HFFc6 (cell line): ENCODE data around the gene VPS51. TPM values are rescaled to one million over a fixed set of nuclear protein-coding genes. Genes with fewer than 3 reads are reported as not detected.

Experiments used
- DNase-seq: peaks from one replicate; pipeline ENCODE4 v3.0.0-alpha.2; 2018
- H3K27ac Mint-ChIP-seq: 2 replicates; pipeline ENCODE4 v1.8.0; 2020; ENCODE audit warnings: mild to moderate bottlenecking, mixed read lengths
- H3K27me3 Mint-ChIP-seq: 2 replicates; pipeline ENCODE4 v1.8.0; 2021; ENCODE audit warnings: mild to moderate bottlenecking, moderate library complexity, mixed read lengths; ENCODE audit not compliant: insufficient read depth
- H3K36me3 Mint-ChIP-seq: 2 replicates; pipeline ENCODE4 v1.8.0; 2021; ENCODE audit warnings: low read depth, mixed read lengths
- H3K4me1 Mint-ChIP-seq: 2 replicates; pipeline ENCODE4 v1.8.0; 2020; ENCODE audit warnings: low read depth, mixed read lengths
- H3K4me3 Mint-ChIP-seq: 2 replicates; pipeline ENCODE4 v1.8.0; 2020; ENCODE audit warnings: mild to moderate bottlenecking, moderate library complexity, mixed read lengths
- H3K9me3 Mint-ChIP-seq: 2 replicates; pipeline ENCODE4 v1.8.0; 2020; ENCODE audit warnings: mild to moderate bottlenecking, mixed read lengths
- microRNA-seq: library from miRNA; unstranded; fragments of <30 nt; microRNA quantifications from one replicate; pipeline ENCODE4, GENCODE V29; 2019
- total RNA-seq, 6 experiments: library from RNA; stranded (reverse); fragmentation: NEBNext Ultra II Directional; extraction: Animal tissue kit (Norgen Biotek cat#: 25700); gene quantifications; 2 replicates in 1 of 6; 3 replicates in 5 of 6; pipeline ENCODE4 v1.2.3, GENCODE V29; 2021
- TF ChIP-seq, protein P1 (sequence below): fragments of 200-600 bp; sonication (generic); IDR thresholded peaks from 2 replicates; pipeline ENCODE4 v1.5.0; 2021; ENCODE audit warnings: antibody characterized with exemption, mild to moderate bottlenecking

The VPS51 gene
- total RNA-seq, 6 experiments from 2014 or later, result 61.2 to 90.1 (median 79.4) TPM

DNA sequence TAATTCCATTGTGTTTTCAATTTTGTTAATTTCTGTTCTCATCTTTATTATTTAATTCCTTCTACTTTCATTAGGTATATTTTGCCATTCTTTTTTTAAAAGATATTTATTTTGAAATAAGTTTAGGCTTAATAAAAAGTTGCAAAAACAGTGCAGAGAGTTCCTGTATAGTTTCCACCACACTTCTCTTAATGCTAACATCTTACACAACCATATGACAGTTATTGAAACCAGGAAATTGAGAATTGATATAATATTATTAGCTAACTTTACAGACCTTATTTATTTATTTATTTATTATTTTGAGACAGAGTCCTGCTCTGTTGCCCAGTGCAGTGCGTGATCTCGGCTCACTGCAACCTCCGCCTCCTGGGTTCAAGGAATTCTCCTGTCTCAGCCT, 60.2 kb downstream of the VPS51 start:
- Mint-ChIP-seq H3K4me3 (no peak overlapping the region), H3K27me3 (peaks cover 9% of the 10 kb centered on the region), H3K36me3 (no peaks in the 10 kb centered on the region), H3K27ac (no peak overlapping the region), H3K9me3 (no peaks in the 10 kb centered on the region), H3K4me1 (peaks cover 18% of the 10 kb centered on the region)
- TF ChIP-seq, protein P1, sequence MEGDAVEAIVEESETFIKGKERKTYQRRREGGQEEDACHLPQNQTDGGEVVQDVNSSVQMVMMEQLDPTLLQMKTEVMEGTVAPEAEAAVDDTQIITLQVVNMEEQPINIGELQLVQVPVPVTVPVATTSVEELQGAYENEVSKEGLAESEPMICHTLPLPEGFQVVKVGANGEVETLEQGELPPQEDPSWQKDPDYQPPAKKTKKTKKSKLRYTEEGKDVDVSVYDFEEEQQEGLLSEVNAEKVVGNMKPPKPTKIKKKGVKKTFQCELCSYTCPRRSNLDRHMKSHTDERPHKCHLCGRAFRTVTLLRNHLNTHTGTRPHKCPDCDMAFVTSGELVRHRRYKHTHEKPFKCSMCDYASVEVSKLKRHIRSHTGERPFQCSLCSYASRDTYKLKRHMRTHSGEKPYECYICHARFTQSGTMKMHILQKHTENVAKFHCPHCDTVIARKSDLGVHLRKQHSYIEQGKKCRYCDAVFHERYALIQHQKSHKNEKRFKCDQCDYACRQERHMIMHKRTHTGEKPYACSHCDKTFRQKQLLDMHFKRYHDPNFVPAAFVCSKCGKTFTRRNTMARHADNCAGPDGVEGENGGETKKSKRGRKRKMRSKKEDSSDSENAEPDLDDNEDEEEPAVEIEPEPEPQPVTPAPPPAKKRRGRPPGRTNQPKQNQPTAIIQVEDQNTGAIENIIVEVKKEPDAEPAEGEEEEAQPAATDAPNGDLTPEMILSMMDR, result no peak
- no peak for DNase-seq

DNA sequence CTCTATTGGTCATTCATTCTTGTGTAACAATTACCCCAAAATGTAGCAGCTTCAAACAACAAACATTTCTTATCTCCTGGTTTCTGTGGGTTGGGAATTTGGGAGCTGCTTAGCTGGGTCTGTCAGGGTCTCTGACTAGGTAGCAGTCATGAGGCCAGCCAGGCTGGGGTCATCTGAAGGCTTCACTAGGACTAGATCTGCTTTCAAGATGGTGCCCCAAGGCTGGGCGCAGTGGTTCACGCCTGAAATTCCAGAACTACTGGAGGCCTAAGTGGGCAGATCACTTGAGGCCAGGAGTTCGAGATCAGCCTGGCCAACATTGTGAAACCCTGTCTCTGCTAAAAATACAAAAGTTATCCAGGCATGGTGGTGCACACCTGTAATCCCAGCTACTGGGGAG, 60.9 kb downstream of the VPS51 start:
- no peaks in the 10 kb centered on the region for H3K36me3 Mint-ChIP-seq
- no peak overlapping the region for H3K4me3 Mint-ChIP-seq
- peaks cover 6% of the 10 kb centered on the region for H3K27me3 Mint-ChIP-seq
- DNase-seq, result no peak
- peaks cover 14% of the 10 kb centered on the region for H3K4me1 Mint-ChIP-seq
- no peaks in the 10 kb centered on the region for H3K9me3 Mint-ChIP-seq
- TF ChIP-seq, protein P1, result no peak
- H3K27ac Mint-ChIP-seq, result no peak overlapping the region

DNA sequence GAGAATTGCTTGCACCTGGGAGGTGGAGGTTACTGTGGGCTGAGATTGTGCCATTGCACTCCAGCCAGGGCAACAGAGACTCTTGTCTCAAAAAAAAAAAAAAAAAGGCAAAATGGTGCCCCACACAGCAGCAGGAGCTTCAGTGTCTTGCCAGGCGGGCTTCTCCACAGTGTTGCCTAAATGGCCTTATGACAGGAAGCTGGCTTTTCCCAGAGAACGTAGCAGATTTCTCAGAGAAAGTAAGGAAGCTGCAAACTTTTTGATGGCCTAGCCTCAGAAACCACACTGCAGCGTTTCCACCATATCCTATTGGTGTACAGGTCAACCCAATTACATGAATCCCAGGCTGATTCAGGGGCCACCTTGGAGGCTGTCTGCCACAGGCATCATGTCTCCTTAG, 61.3 kb downstream of the VPS51 start:
- no peaks in the 10 kb centered on the region for H3K36me3 Mint-ChIP-seq
- no peak overlapping the region for H3K27ac Mint-ChIP-seq
- DNase-seq, result no peak
- TF ChIP-seq, protein P1, result no peak
- peaks cover 10% of the 10 kb centered on the region for H3K4me1 Mint-ChIP-seq
- H3K9me3 Mint-ChIP-seq, result no peaks in the 10 kb centered on the region
- H3K4me3 Mint-ChIP-seq, result no peak overlapping the region
- peaks cover 3% of the 10 kb centered on the region for H3K27me3 Mint-ChIP-seq

DNA sequence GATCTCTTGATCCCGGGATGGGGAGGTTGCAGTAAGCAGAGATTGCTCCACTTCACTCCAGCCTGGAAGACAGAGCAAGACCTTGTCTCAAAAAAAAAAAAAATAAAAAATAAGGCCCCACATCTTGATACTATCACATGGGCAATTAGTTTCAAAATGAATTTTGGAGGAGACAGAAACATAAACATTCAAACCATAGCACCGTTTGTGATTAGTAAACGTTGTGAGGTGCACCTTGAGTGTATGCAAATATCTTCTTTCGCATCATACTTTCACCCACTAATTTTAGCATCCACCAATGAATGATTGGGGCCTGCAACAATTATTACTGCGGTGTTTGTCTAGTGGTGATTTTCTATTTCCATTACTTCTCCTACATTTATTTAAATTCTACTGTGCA, 63.0 kb downstream of the VPS51 start:
- H3K36me3 Mint-ChIP-seq, result no peaks in the 10 kb centered on the region
- TF ChIP-seq, protein P1, result no peak
- no peak overlapping the region for H3K4me3 Mint-ChIP-seq
- peaks cover 3% of the 10 kb centered on the region; the same call in 1 of the 2 replicates for H3K27me3 Mint-ChIP-seq
- H3K9me3 Mint-ChIP-seq, result no peaks in the 10 kb centered on the region
- no peaks in the 10 kb centered on the region for H3K4me1 Mint-ChIP-seq
- no peak for DNase-seq
- H3K27ac Mint-ChIP-seq, result no peak overlapping the region

DNA sequence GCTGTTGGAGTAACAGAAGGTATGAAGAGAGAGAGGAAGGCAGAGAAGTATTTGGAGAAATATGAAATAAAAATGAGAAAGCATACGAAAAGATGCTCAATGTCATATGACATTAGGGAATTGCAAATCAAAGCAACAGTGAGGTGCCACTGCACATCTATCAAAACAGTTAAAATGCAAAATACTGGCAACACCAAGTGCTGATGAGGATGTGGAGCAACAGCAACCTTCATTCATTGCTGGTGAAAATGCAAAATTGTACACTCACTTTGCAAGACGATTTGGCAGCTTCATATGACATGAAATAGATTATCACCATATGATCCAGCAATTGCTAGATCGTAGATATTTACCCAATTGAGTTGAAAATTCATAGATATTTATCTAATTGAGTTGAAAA, 64.6 kb downstream of the VPS51 start:
- peaks cover 6% of the 10 kb centered on the region for H3K27me3 Mint-ChIP-seq
- H3K27ac Mint-ChIP-seq, result no peak overlapping the region
- H3K4me1 Mint-ChIP-seq, result 0 out of 2 replicates have a peak, but pooled peaks cover 3% of the 10 kb centered on the region
- DNase-seq, result no peak
- TF ChIP-seq, protein P1, result no peak
- no peaks in the 10 kb centered on the region for H3K9me3 Mint-ChIP-seq
- H3K4me3 Mint-ChIP-seq, result no peak overlapping the region
- H3K36me3 Mint-ChIP-seq, result no peaks in the 10 kb centered on the region

Small RNA genes lying within 50 kb of the gene (microRNA-seq; reads per million reads assigned to microRNA genes)
- not detected for gene MIR6751

Other genes with a start within 250 kb of the VPS51 start
- gene EHD1, start 217.6 kb upstream of the VPS51 start, total RNA-seq, result 100 to 1,000 TPM; 189 to 227 (median 197) TPM
- 10 to 100 TPM; 19.0 to 21.7 (median 20.0) TPM for gene ATG2A, start 179.0 kb upstream of the VPS51 start, total RNA-seq
- gene PPP2R5B, start 171.5 kb upstream of the VPS51 start, total RNA-seq, result 10 to 100 TPM; 16.2 to 28.1 (median 19.6) TPM
- gene GPHA2, start 160.3 kb upstream of the VPS51 start, total RNA-seq, result not detected
- not detected for gene MAJIN, start 124.1 kb upstream of the VPS51 start, total RNA-seq
- gene BATF2, start 99.2 kb upstream of the VPS51 start, total RNA-seq, result under 1 TPM; 0.22 to 0.45 (median 0.36) TPM
- gene ARL2, start 82.1 kb upstream of the VPS51 start, total RNA-seq, result 10 to 100 TPM; 76.9 to 92.1 (median 87.2) TPM
- 10 to 100 TPM; 18.7 to 26.6 (median 25.0) TPM for gene SNX15, start 68.8 kb upstream of the VPS51 start, total RNA-seq
- gene SAC3D1, start 55.0 kb upstream of the VPS51 start, total RNA-seq, result 10 to 100 TPM; 15.3 to 21.5 (median 18.0) TPM
- not detected for gene NAALADL1, start 37.7 kb upstream of the VPS51 start, total RNA-seq
- gene CDCA5, start 12.2 kb upstream of the VPS51 start, total RNA-seq, result 10 to 100 TPM; 14.3 to 28.3 (median 26.6) TPM
- 10 to 100 TPM; 41.0 to 56.6 (median 53.6) TPM for gene ZFPL1, start 12.0 kb upstream of the VPS51 start, total RNA-seq
- gene TM7SF2, start 15.7 kb downstream of the VPS51 start, total RNA-seq, result 1 to 10 TPM; 3.8 to 6.4 (median 4.9) TPM
- 10 to 100 TPM in 4 of 6 experiments, 1 to 10 TPM in 2; 9.3 to 13.6 (median 11.1) TPM for gene ZNHIT2, start 21.5 kb downstream of the VPS51 start, total RNA-seq
- 100 to 1,000 TPM; 631 to 750 (median 715) TPM for gene FAU, start 25.9 kb downstream of the VPS51 start, total RNA-seq
- gene MRPL49, start 26.1 kb downstream of the VPS51 start, total RNA-seq, result 10 to 100 TPM; 53.2 to 59.7 (median 56.9) TPM
- gene SYVN1, start 38.3 kb downstream of the VPS51 start, total RNA-seq, result 10 to 100 TPM; 39.9 to 46.9 (median 42.9) TPM
- gene SPDYC, start 74.0 kb downstream of the VPS51 start, total RNA-seq, result not detected
- 100 to 1,000 TPM; 203 to 271 (median 231) TPM for gene CAPN1, start 85.7 kb downstream of the VPS51 start, total RNA-seq
- 10 to 100 TPM in 5 of 6 experiments, 1 to 10 TPM in 1; 8.6 to 18.3 (median 15.3) TPM for gene POLA2, start 165.7 kb downstream of the VPS51 start, total RNA-seq
- 10 to 100 TPM; 19.0 to 35.3 (median 22.6) TPM for gene CDC42EP2, start 218.7 kb downstream of the VPS51 start, total RNA-seq
- 10 to 100 TPM; 55.4 to 64.3 (median 61.7) TPM for gene DPF2, start 237.6 kb downstream of the VPS51 start, total RNA-seq